Natural killer cell (primary cell): ENCODE measurements around the gene DYRK1B. TPM values are rescaled to one million over a fixed set of nuclear protein-coding genes. Genes with fewer than 3 reads are reported as not detected.

Experiments
- ATAC-seq, 3 donors: fragments of 150-1000 bp in 2 of 3; fragments of 200-7000 bp in 1 of 3; cut with Tn5 transposase; 1 replicate in 1 of 3; 2 replicates in 2 of 3; pipeline ENCODE4 v1.10.0; 2021; ENCODE audit warnings: mild to moderate bottlenecking in 2 of 3, moderate library complexity in 2 of 3
- DNase-seq, 2 donors: peaks; one replicate each; pipeline versions ENCODE4 v3.0.0 to v3.0.0-alpha.2; 2013 to 2021; ENCODE audit warnings: mixed read lengths in 1 of 2
- H3K27ac ChIP-seq: one replicate; pipeline ENCODE4 v1.5.1; 2013; ENCODE audit warnings: mild to moderate bottlenecking, low read length
- H3K27me3 ChIP-seq: one replicate; pipeline ENCODE4 v1.6.1; 2013; ENCODE audit warnings: low read length; ENCODE audit not compliant: control insufficient read depth, insufficient read depth
- H3K36me3 ChIP-seq: one replicate; pipeline ENCODE4 v1.6.1; 2013; ENCODE audit warnings: low read length; ENCODE audit not compliant: control insufficient read depth, insufficient read depth
- H3K4me1 ChIP-seq: one replicate; pipeline ENCODE4 v1.6.1; 2013; ENCODE audit warnings: low read length; ENCODE audit not compliant: control insufficient read depth, insufficient read depth
- H3K4me3 ChIP-seq: one replicate; pipeline ENCODE4 v1.5.1; 2013; ENCODE audit warnings: low read length
- H3K9me3 ChIP-seq: one replicate; pipeline ENCODE4 v1.6.1; 2013; ENCODE audit warnings: low read length; ENCODE audit not compliant: control insufficient read depth, insufficient read depth
- H3K27ac Mint-ChIP-seq, 2 donors: one replicate each; pipeline ENCODE4 v1.8.0; 2022; ENCODE audit warnings: mild to moderate bottlenecking in 2 of 2, mixed read lengths in 2 of 2, moderate library complexity in 1 of 2
- H3K27me3 Mint-ChIP-seq, 2 donors: one replicate each; pipeline ENCODE4 v1.8.0; 2022; ENCODE audit warnings: low read depth in 2 of 2, mixed read lengths in 2 of 2
- H3K36me3 Mint-ChIP-seq: one replicate; pipeline ENCODE4 v1.8.0; 2022; ENCODE audit warnings: mixed read lengths
- H3K4me1 Mint-ChIP-seq, 2 donors: one replicate each; pipeline ENCODE4 v1.8.0; 2022; ENCODE audit warnings: mixed read lengths in 2 of 2
- H3K4me3 Mint-ChIP-seq: one replicate; pipeline ENCODE4 v1.8.0; 2022; ENCODE audit warnings: mild to moderate bottlenecking, moderate library complexity, mixed read lengths
- H3K9me3 Mint-ChIP-seq, 2 donors: one replicate each; pipeline ENCODE4 v1.8.0; 2022; ENCODE audit warnings: mixed read lengths in 2 of 2
- CTCF ChIP-seq: fragments of 200-600 bp; IDR thresholded peaks from one replicate; pipeline ENCODE4 v1.8.0; 2022; ENCODE audit warnings: antibody characterized with exemption
- WGBS: methylation state at CpG from one replicate; pipeline ENCODE4 v1.1.7; 2013; ENCODE audit warnings: missing lambda C conversion rate; ENCODE audit not compliant: insufficient coverage; 5-methylcytosine and 5-hydroxymethylcytosine counted together
- intact Hi-C: fragments of 100-400 bp; cut with micrococcal nuclease; formaldehyde crosslinking; loops from one replicate; pipeline ENCODE4 v1.14.2; 2022
- total RNA-seq, 4 donors: library from RNA; stranded (reverse); fragments of 120-200 nt in 1 of 4; gene quantifications; one replicate each; pipeline versions ENCODE4 v1.2.3 to v1.2.4, GENCODE V29; 2013 to 2022

DYRK1B gene
- total RNA-seq, 3 donors from 2014 or later (not counting 1 experiment from before 2014, with no cell fraction given): 27.5 to 54.2 (median 43.8) TPM

- 98% methylated on average over 5 of the region's 6 CpGs for WGBS
- no peaks in the 10 kb centered on the region for H3K27me3 ChIP-seq
- H3K27me3 Mint-ChIP-seq: no peaks in the 10 kb centered on the region
- no peak overlapping the region for H3K4me3 ChIP-seq
- intact Hi-C loops: no loop called here
- peaks cover 3% of the 10 kb centered on the region for H3K36me3 Mint-ChIP-seq
- TF ChIP-seq CTCF: no peak
- H3K4me3 Mint-ChIP-seq: no peak overlapping the region
- ATAC-seq: no peak
- H3K4me1 ChIP-seq: no peaks in the 10 kb centered on the region
- H3K27ac ChIP-seq: no peak overlapping the region
- H3K9me3 ChIP-seq: no peaks in the 10 kb centered on the region
- no peak for DNase-seq
- H3K4me1 Mint-ChIP-seq: peaks cover 0 to 3% of the 10 kb centered on the region in 2 donors
- H3K27ac Mint-ChIP-seq: no peak overlapping the region
- peaks cover 3% of the 10 kb centered on the region for H3K36me3 ChIP-seq
- no peaks in the 10 kb centered on the region for H3K9me3 Mint-ChIP-seq
Measured at GRCh38 chr19:39871362-39871761, 37.4 kb upstream of the DYRK1B start.

GRCh38 chr19:39870171-39870971, 36.4 kb upstream of the DYRK1B start:
- peaks cover 0 to 6% of the 10 kb centered on the region in 2 donors for H3K4me1 Mint-ChIP-seq

GRCh38 chr19:39867952-39868351, 34.0 kb upstream of the DYRK1B start:
- Mint-ChIP-seq H3K36me3 (peaks cover 9% of the 10 kb centered on the region), H3K4me3 (no peak overlapping the region), H3K27me3 (no peaks in the 10 kb centered on the region), H3K4me1 (peaks cover 0 to 6% of the 10 kb centered on the region in 2 donors), H3K9me3 (no peaks in the 10 kb centered on the region), H3K27ac (no peak overlapping the region)
- Histone ChIP-seq H3K4me1 (no peaks in the 10 kb centered on the region), H3K9me3 (no peaks in the 10 kb centered on the region), H3K4me3 (no peak overlapping the region), H3K36me3 (peaks cover 2% of the 10 kb centered on the region), H3K27ac (no peak overlapping the region), H3K27me3 (no peaks in the 10 kb centered on the region)
- no peak for DNase-seq
- ATAC-seq: no peak
- whole genome bisulfite sequencing: 93% methylated on average over 5 of the region's 6 CpGs
- intact Hi-C loops: no loop called here
- TF ChIP-seq CTCF: no peak

More at GRCh38 chr19:39870171-39870971, 36.4 kb upstream of the DYRK1B start:
- ATAC-seq: no peak
- H3K4me3 Mint-ChIP-seq: no peak overlapping the region
- H3K27ac Mint-ChIP-seq: no peak overlapping the region
- no peaks in the 10 kb centered on the region for H3K9me3 Mint-ChIP-seq
- Histone ChIP-seq H3K4me1 (no peaks in the 10 kb centered on the region), H3K4me3 (no peak overlapping the region), H3K36me3 (peaks cover 5% of the 10 kb centered on the region), H3K9me3 (no peaks in the 10 kb centered on the region), H3K27ac (no peak overlapping the region), H3K27me3 (no peaks in the 10 kb centered on the region)
- peaks cover 9% of the 10 kb centered on the region for H3K36me3 Mint-ChIP-seq
- DNase-seq: no peak
- 75% methylated on average over 16 of the region's 16 CpGs for WGBS
- no peak for TF ChIP-seq CTCF
- intact Hi-C loops: no loop called here
- H3K27me3 Mint-ChIP-seq: no peaks in the 10 kb centered on the region
